Omental fat pad (tissue), 4 donors: ENCODE data around the gene ACTL7B. TPM values are rescaled to one million over a fixed set of nuclear protein-coding genes. Genes with fewer than 3 reads are reported as not detected.
"Not testable (repeated sequence)": the region's sequence is repeated elsewhere in the genome, so short reads cannot be mapped to it uniquely, and the experiment has no call there.

Experiments
- ATAC-seq: fragments of 150-250 bp; one replicate; pipeline ENCODE4 v1.9.1; 2016; ENCODE audit warnings: mild to moderate bottlenecking, moderate library complexity; ENCODE audit not compliant: low FRiP score
- DNase-seq: peaks from one replicate; pipeline ENCODE4 v3.0.0-alpha.2; 2019; ENCODE audit warnings: low spot score
- total RNA-seq, 4 donors: library from RNA; depleted of rRNA; stranded (reverse); fragments of >200 nt; gene quantifications; one replicate each; pipeline ENCODE4 v1.1.0, GENCODE V29; 2016
- TF ChIP-seq, protein P1 (sequence below), 3 donors: fragments of 450-650 bp; IDR thresholded peaks; one replicate each; pipeline ENCODE4 v1.5.1; 2016 to 2017; ENCODE audit warnings: antibody characterized with exemption in 3 of 3, mild to moderate bottlenecking in 3 of 3, moderate library complexity in 2 of 3

Gene ACTL7B
- total RNA-seq, 4 donors from 2014 or later, result 0.32 TPM; not detected in 3

DNA sequence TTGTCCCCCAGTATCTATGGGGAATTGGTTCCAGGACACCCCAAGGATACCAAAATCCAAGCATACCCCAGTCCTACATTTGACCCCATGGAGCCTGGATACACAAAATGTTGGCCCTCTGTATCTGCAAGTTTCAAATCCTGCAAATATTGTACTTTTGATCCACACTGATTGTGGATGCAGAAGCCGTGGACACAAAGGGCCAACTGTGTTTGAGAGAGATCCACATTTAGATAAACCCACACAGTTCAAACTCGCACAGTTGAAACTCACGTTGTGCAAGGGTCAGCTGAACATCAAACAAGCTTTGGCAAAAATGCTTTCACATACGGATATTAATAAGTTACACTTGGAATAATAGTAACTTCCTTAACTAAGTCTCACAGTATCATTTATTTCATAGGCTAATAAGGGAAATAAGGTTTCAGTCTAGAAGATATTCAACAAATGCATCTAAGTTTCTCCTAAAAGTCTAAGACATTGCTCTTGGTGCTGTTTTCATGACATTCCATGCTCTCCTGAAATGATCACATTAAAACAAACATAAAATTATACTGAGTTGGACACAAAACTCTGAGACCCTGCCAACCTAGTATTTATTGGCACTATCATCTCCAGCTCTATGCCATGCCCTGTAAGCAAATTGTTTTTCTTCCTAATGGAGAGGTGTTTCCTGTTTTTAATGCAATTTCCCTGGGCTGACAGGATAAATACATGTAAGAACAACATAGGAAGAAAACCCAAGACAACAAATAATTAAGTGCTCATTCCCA is 38.6 kb upstream of the ACTL7B start:
- DNase-seq (no peak), ATAC-seq (no peak)
- TF ChIP-seq, protein P1, sequence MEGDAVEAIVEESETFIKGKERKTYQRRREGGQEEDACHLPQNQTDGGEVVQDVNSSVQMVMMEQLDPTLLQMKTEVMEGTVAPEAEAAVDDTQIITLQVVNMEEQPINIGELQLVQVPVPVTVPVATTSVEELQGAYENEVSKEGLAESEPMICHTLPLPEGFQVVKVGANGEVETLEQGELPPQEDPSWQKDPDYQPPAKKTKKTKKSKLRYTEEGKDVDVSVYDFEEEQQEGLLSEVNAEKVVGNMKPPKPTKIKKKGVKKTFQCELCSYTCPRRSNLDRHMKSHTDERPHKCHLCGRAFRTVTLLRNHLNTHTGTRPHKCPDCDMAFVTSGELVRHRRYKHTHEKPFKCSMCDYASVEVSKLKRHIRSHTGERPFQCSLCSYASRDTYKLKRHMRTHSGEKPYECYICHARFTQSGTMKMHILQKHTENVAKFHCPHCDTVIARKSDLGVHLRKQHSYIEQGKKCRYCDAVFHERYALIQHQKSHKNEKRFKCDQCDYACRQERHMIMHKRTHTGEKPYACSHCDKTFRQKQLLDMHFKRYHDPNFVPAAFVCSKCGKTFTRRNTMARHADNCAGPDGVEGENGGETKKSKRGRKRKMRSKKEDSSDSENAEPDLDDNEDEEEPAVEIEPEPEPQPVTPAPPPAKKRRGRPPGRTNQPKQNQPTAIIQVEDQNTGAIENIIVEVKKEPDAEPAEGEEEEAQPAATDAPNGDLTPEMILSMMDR (IDR thresholded peaks at IDR 0.05), result no peak

GRCh38 chr9:108889649-108890067 is 33.9 kb upstream of the ACTL7B start:
- TF ChIP-seq, protein P1 (IDR thresholded peaks at IDR 0.05), result no peak
- no peak for DNase-seq
- ATAC-seq, result no peak

DNA sequence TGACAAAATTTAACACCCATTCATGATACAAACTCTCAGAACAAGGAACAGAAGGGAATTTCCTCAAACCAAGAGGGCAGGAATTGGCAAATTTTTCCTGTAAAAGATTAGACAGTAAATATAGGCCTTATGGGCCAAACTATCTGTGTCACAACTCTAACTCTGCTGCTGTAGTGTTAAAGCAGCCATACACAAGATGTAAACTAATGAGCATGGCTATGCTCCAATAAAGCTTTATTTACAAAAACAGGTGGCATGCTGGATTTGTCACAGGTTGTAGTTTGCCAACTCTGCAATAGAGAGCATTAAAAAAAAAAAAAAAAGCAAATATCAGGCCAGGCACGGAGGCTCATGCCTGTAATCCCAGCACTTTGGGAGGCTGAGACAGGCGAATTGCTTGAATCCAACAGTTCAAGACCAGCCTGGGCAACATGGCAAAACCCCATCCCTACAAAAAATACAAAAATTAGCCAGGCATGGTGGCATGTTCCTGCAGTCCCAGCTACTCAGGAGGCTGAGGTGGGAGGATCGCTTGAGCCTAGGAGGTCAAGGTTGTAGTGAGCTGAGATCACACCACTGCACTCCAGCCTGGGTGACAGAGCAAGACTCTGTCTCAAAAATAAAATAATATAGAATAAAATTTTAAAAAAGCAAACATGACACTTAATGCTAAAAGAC is 30.9 kb upstream of the ACTL7B start:
- not testable (repeated sequence) for DNase-seq, ATAC-seq

DNA sequence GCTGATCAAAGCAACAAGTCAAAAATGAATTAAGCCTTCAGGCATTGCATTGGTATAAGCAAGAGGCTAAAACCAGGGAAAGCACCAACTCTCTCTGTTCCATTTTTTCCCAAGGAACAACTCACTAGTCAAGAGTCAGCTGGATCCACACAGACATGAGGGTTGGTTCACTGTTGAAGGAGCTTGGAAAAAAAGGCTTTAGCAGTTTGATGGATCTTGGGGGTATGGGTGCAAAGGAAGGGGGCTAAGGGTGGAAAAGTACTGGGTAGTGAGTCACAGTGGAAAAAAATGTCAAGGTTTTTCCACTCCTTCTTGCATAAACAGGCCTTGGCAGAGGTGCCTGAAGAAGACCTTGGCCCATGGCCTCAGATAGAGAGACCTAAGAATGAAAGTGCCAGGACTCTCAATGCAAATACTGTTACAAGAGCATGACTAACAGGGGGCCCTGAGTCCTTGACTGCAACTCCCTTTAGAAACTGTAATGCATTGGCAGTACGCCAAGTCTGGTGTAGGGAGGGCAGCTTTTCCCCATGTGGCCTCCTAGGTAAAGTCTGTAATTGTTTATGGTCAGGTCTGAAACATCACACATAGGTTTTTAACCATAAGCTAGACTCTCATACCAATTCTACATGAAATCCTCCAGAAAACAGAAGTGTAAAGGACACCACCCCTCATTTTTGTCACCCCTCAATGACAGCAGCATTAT is 30.0 kb upstream of the ACTL7B start:
- DNase-seq (no peak), ATAC-seq (peak; percentile 84)
- TF ChIP-seq, protein P1 (IDR thresholded peaks at IDR 0.05), result no peak

DNA sequence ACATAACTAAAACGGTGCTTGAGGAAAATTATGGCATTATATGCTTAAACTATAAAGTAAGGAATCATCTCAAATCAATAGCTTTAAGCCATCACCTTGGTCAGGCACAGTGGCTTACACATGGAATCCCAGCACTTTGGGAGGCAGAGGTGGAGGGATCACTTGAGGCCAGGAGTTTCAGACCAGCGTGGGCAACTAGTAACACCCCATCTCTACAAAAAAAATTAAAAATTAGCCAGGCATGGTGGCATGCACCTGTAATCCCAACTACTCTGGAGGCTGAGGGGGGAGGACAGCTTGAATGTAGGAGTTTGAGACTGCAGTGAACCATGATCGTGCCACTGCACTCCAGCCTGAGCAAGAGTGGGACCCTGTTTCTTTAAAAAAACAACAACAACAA is 28.9 kb upstream of the ACTL7B start:
- ATAC-seq, result no peak
- TF ChIP-seq, protein P1 (IDR thresholded peaks at IDR 0.05), result no peak
- no peak for DNase-seq

DNA sequence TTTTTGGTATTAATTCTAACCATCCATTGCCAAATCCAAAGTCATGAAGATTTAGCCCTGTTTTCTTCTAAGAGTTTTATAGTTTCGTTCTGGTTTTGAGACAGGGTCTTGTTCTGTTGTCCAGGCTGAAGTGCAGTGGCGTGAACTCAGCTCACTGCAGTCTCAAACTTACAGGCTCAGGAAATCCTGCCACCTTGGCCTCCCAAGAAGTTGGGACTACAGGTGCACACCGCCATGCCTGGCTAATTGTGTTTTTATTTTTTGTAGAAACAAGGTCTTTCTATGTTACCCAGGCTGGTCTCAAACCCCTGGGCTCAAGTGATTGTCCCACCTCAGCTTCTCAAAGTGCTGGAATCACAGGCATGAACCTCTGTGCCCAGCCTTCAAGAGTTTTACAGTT is 27.3 kb upstream of the ACTL7B start:
- DNase-seq (no peak), ATAC-seq (no peak)
- TF ChIP-seq, protein P1 (IDR thresholded peaks at IDR 0.05), result no peak
